Spleen (tissue), 11 donors: ENCODE data around the gene TESK1. TPM values are rescaled to one million over a fixed set of nuclear protein-coding genes. Genes with fewer than 3 reads are reported as not detected.
A peak's percentile ranks its signal among the peaks of the same experiment; 100 is the strongest.
"Not testable (repeated sequence)": the region's sequence is repeated elsewhere in the genome, so short reads cannot be mapped to it uniquely, and the experiment has no call there.

Experiments used
- DNase-seq: peaks from one replicate; pipeline ENCODE4 v3.0.0-alpha.2; 2020
- H3K27ac ChIP-seq, 8 donors: fragments of 200-600 bp; sonication (generic) in 7 of 8; 1 replicate in 4 of 8; 2 replicates in 4 of 8; pipeline versions ENCODE4 v1.5.0 to v1.8.0; 2016 to 2021; ENCODE audit warnings: inconsistent platforms in 4 of 8, mild to moderate bottlenecking in 4 of 8, moderate library complexity in 1 of 8
- H3K27me3 ChIP-seq, 7 donors: fragments of 200-600 bp; sonication (generic) in 6 of 7; replicated peaks in 1 of 7; 1 replicate in 4 of 7; 2 replicates in 3 of 7; pipeline versions ENCODE4 v1.5.0 to v1.8.0; 2016 to 2021; ENCODE audit warnings: inconsistent platforms in 3 of 7, mild to moderate bottlenecking in 1 of 7
- H3K36me3 ChIP-seq, 6 donors: fragments of 200-600 bp; sonication (generic) in 5 of 6; 1 replicate in 4 of 6; 2 replicates in 2 of 6; pipeline versions ENCODE4 v1.5.0 to v1.8.0; 2016 to 2021; ENCODE audit warnings: inconsistent platforms in 2 of 6
- H3K4me1 ChIP-seq, 6 donors: fragments of 200-600 bp; sonication (generic) in 5 of 6; 1 replicate in 3 of 6; 2 replicates in 3 of 6; pipeline versions ENCODE4 v1.5.0 to v1.8.0; 2016 to 2021; ENCODE audit warnings: inconsistent platforms in 3 of 6
- H3K4me3 ChIP-seq, 8 donors: fragments of 200-600 bp; sonication (generic) in 7 of 8; 1 replicate in 4 of 8; 2 replicates in 4 of 8; pipeline versions ENCODE4 v1.5.0 to v1.8.0; 2016 to 2021; ENCODE audit warnings: inconsistent platforms in 4 of 8, mild to moderate bottlenecking in 4 of 8, moderate library complexity in 2 of 8
- H3K9me3 ChIP-seq, 8 donors: fragments of 200-600 bp; sonication (generic) in 7 of 8; 1 replicate in 4 of 8; 2 replicates in 4 of 8; pipeline versions ENCODE4 v1.5.0 to v1.8.0; 2016 to 2021; ENCODE audit warnings: inconsistent platforms in 4 of 8
- POLR2A ChIP-seq, 3 donors: fragments of 450-650 bp; IDR thresholded peaks; one replicate each; pipeline ENCODE4 v1.5.1; 2017; ENCODE audit warnings: antibody characterized with exemption in 3 of 3, mild to moderate bottlenecking in 1 of 3
- POLR2AphosphoS5 ChIP-seq, 3 donors: sonication (generic); formaldehyde crosslinking; IDR thresholded peaks; one replicate each; pipeline ENCODE4 v1.5.1; 2017; ENCODE audit warnings: antibody characterized with exemption in 3 of 3
- WGBS, 5 donors: extraction: QIAGEN DNeasy Blood & Tissue Kit in 3 of 5; methylation state at CpG; one replicate each; pipeline versions ENCODE4 v1.1.5 to v1.1.7; 2013 to 2018; 5-methylcytosine and 5-hydroxymethylcytosine counted together
- intact Hi-C: fragments of 100-400 bp; cut with DNase I; formaldehyde crosslinking; loops from one replicate; pipeline ENCODE4 v1.15.0; 2023; ENCODE audit warnings: low total_unique reads
- polyA plus RNA-seq, 3 donors: library from polyadenylated mRNA; stranded (reverse); fragments of 200-250 nt; gene quantifications; one replicate each; pipeline ENCODE4 v1.2.1, GENCODE V29; 2013
- total RNA-seq, 7 donors: library from RNA; depleted of rRNA in 3 of 7; stranded (reverse); fragments of >200 nt in 3 of 7; fragmentation: NEBNext Ultra II Directional in 4 of 7; extraction: Animal tissue kit (Norgen Biotek cat#: 25700) in 4 of 7; gene quantifications; one replicate each; pipeline versions ENCODE4 v1.1.0 to v1.2.1, GENCODE V29; 2016 to 2021
- TF ChIP-seq, protein P1 (sequence below), 11 experiments: fragments of 200-600 bp in 7 of 11; fragments of 450-650 bp in 4 of 11; sonication (generic) in 4 of 11; IDR thresholded peaks in 8 of 11; conservative IDR thresholded peaks in 3 of 11; 1 replicate in 7 of 11; 2 replicates in 4 of 11; pipeline versions ENCODE4 v1.4.0 to v1.8.0; 2016 to 2021; ENCODE audit warnings: antibody characterized with exemption in 11 of 11, inconsistent platforms in 4 of 11, mild to moderate bottlenecking in 1 of 11
- donor health status: healthy with polysubstance abuse.
- donor health status: DM: no; HTN: no; CAD: no; lungs with moderate emphysema.
- donor health status: DM: no; HTN: no; CAD: no.
- donor health status: Bipolar disorder and iron deficiency.
- donor health status: healthy.
- donor health status: DM: no; HTN: no; CAD: no.
- donor health status: DM: yes; HTN: yes; CAD: no.

Gene TESK1
- total and polyA plus RNA-seq, 10 donors = 15.6 to 47.1 (median 31.6) TPM

DNA sequence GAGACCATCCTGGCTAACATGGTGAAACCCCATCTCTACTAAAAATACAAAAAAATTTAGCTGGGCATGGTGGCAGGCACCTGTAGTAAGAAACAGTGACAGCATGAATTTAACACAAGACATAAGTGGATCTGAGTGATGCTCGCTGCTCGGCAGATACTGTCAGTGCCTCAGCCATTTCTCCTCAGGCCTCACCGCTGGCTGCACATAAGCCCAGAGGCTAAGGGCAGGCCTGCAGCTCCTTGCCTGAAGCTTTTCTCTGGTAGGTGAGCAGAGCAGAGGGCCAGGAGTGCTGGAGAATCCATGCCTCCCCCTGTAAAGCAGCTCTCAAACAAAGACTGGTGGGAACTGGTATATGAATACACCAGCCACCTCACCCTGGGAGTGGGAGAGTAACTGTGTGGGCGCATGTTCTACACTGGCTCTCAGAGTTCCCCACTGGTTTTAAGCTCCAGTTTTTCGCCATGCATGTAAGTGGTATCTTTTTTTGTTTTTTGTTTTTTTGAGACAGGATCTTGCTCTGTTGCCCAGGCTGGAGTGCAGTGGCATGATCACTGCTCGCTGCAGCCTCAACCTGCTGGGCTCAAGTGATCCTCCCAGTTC is 23.4 kb downstream of the TESK1 start:
- 92 to 97% (median 94%) methylated on average over 6 of the region's 6 CpGs for WGBS, 5 donors
- Histone ChIP-seq H3K36me3 (no peaks in the 10 kb centered on the region), H3K9me3 (no peaks in the 10 kb centered on the region), H3K4me1 (peaks cover 0 to 9% (median 0%) of the 10 kb centered on the region in 6 donors), H3K4me3 (no peak overlapping the region), H3K27ac (no peak overlapping the region), H3K27me3 (no peaks in the 10 kb centered on the region)
- no peak for DNase-seq
- intact Hi-C loops = no loop called here
- no peak for TF ChIP-seq POLR2AphosphoS5 (IDR thresholded peaks at IDR 0.05)
- TF ChIP-seq, protein P1, sequence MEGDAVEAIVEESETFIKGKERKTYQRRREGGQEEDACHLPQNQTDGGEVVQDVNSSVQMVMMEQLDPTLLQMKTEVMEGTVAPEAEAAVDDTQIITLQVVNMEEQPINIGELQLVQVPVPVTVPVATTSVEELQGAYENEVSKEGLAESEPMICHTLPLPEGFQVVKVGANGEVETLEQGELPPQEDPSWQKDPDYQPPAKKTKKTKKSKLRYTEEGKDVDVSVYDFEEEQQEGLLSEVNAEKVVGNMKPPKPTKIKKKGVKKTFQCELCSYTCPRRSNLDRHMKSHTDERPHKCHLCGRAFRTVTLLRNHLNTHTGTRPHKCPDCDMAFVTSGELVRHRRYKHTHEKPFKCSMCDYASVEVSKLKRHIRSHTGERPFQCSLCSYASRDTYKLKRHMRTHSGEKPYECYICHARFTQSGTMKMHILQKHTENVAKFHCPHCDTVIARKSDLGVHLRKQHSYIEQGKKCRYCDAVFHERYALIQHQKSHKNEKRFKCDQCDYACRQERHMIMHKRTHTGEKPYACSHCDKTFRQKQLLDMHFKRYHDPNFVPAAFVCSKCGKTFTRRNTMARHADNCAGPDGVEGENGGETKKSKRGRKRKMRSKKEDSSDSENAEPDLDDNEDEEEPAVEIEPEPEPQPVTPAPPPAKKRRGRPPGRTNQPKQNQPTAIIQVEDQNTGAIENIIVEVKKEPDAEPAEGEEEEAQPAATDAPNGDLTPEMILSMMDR (IDR thresholded peaks at IDR 0.05 in 8 of 11, conservative IDR thresholded peaks at IDR 0.05 in 3 of 11) = no peak
- no peak for TF ChIP-seq POLR2A (IDR thresholded peaks at IDR 0.05)

DNA sequence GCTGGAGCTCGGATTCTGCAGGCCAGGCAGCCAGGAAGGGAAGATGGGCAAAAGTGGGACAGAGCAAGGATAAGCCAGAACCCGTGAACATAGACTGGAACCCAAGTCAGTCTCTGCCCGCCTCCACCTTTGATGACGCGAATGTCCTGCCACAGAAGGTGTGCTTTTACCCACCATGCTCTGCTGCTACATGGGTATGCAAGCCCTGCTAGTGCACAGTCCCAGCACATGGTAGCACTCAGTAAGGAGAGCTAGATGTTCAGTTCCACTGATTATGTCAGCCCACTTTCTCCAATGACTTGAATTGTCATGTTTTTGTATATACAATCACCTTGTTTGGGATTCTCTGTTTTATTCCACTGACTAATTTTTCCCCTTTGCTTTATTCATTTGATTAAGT is 24.5 kb downstream of the TESK1 start:
- H3K4me3 ChIP-seq = no peak overlapping the region
- no peaks in the 10 kb centered on the region for H3K9me3 ChIP-seq
- intact Hi-C loops = no loop called here
- no peak for TF ChIP-seq POLR2A (IDR thresholded peaks at IDR 0.05)
- no peak for DNase-seq
- peaks cover 0 to 20% (median 6%) of the 10 kb centered on the region in 6 donors for H3K4me1 ChIP-seq
- H3K27ac ChIP-seq = no peak overlapping the region
- no peaks in the 10 kb centered on the region for H3K36me3 ChIP-seq
- no peaks in the 10 kb centered on the region for H3K27me3 ChIP-seq
- 91 to 98% (median 93%) methylated on average over 5 of the region's 5 CpGs for WGBS, 5 donors

DNA sequence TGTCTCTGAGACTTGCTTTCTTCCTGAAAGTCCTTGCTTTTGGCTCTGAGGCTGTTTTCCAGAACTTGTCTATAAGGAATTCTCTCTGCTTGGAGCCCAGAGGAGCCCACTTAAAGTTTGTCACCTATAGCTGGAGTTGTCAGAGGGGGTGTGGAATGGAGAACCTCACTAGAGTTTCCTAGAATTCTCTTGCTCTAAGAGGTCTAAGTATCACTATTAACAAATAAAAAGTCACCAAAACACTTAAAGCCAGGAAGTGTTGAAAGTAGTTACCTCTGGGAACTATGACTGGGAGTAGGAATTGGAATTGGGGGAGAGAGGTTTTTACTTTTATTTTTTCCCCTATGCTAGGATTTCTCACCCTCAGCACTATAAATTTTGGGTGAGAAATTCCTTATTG is 30.7 kb downstream of the TESK1 start:
- Histone ChIP-seq H3K27ac (peak overlapping the region; percentile 11 to 95 (median 76)), H3K36me3 (peaks cover 0 to 4% (median 0%) of the 10 kb centered on the region in 6 donors), H3K4me3 (no peak overlapping the region), H3K27me3 (no peaks in the 10 kb centered on the region), H3K4me1 (peaks cover 28 to 74% (median 60%) of the 10 kb centered on the region in 6 donors), H3K9me3 (no peaks in the 10 kb centered on the region)
- TF ChIP-seq, protein P1 (IDR thresholded peaks at IDR 0.05 in 8 of 11, conservative IDR thresholded peaks at IDR 0.05 in 3 of 11) = no peak
- TF ChIP-seq POLR2A (IDR thresholded peaks at IDR 0.05) (no peak), POLR2AphosphoS5 (IDR thresholded peaks at IDR 0.05) (no peak)
- intact Hi-C loops = no loop called here
- DNase-seq = no peak

DNA sequence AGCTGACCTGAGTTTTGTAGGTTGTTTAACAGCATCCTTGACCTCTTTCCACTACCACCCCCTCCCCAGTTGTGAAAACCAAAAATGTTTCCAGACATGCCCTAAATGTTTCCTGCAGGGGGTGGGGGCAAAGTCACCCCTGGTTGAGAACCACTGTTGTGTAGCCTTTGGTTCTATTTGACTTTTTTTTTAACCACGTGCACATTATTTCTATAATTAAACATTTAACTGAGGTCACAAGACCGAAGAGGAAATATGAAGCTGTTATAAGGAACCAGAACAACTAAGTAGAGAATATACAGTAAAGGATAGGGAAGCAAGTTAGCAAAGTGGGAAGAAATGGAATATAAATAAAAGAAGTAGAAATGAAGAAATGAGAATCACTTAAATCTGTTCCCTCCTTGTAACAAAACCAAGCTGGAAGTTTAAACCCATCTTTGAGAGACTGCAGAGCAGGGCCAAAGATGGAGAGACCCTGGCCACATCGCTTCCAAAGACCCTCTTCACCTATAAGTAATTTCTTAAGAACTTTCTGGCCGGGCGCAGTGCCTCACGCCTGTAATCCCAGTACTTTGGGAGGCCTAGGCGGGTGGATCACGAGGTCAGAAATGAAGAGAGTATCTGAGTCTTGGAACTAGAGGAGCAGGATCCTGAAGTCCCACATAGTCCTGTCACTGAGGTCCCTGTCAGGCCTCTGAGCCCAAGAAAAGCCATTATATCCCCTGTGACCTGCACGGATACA is 31.2 kb downstream of the TESK1 start:
- WGBS, 5 donors = 64 to 77% (median 70%) methylated on average over 9 of the region's 9 CpGs
- no peak overlapping the region for H3K4me3 ChIP-seq
- intact Hi-C loops = no loop called here
- peaks cover 0 to 7% (median 0%) of the 10 kb centered on the region in 6 donors for H3K36me3 ChIP-seq
- H3K4me1 ChIP-seq = peaks cover 28 to 77% (median 64%) of the 10 kb centered on the region in 6 donors
- no peak for DNase-seq
- no peaks in the 10 kb centered on the region for H3K9me3 ChIP-seq
- H3K27ac ChIP-seq = peak overlapping the region; percentile 30 to 95 (median 76)
- H3K27me3 ChIP-seq = no peaks in the 10 kb centered on the region
- TF ChIP-seq, protein P1 (IDR thresholded peaks at IDR 0.05 in 8 of 11, conservative IDR thresholded peaks at IDR 0.05 in 3 of 11) = no peak
- TF ChIP-seq POLR2A (IDR thresholded peaks at IDR 0.05) (no peak), POLR2AphosphoS5 (IDR thresholded peaks at IDR 0.05) (peak in 1 of 3 donors; percentile 26)

DNA sequence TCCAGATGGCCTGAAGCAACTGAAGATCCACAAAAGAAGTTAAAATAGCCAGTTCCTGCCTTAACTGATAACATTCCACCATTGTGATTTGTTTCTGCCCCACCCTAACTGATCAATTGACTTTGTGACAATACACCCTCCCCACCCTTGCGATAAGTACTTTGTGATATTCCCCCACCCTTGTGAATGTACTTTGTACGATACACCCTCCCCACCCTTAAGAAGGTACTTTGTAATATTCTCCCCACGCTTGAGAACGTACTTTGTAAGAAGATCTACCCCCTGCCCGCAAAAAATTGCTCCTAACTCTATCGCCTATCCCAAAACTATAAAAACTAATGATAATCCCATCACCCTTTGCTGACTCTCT is 31.8 kb downstream of the TESK1 start:
- 81 to 100% (median 98%) methylated on average over 6 of the region's 6 CpGs for WGBS, 5 donors
- H3K9me3 ChIP-seq, H3K4me3 ChIP-seq, H3K36me3 ChIP-seq, intact Hi-C loops, DNase-seq, H3K27me3 ChIP-seq: not testable (repeated sequence)
- Histone ChIP-seq H3K27ac (peak overlapping the region; percentile 30 to 95 (median 76)), H3K4me1 (peaks cover 28 to 83% (median 70%) of the 10 kb centered on the region in 6 donors)

DNA sequence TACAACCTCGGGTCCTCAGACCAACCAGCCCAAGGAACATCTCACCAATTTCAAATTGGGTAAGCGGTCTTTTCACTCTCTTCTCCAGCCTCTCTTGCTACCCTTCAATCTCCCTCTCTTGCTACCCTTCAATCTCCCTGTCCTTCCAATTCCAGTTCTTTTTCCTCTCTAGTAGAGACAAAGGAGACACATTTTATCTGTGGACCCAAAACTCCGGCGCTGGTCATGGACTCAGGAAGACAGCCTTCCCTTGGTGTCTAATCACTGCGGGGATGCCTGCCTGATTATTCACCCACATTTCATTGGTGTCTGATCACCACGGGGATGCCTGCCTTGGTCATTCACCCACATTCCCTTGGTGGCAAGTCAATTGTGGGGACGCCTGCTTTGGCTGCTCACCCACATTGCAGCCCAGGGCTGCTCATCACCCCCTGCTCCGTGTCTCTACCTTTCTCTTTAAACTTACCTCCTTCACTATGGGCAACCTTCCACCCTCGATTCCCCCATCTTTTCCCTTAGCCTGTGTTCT is 32.4 kb downstream of the TESK1 start:
- H3K9me3 ChIP-seq, H3K36me3 ChIP-seq, H3K27me3 ChIP-seq, intact Hi-C loops, H3K4me3 ChIP-seq, DNase-seq: not testable (repeated sequence)
- Histone ChIP-seq H3K27ac (peak overlapping the region in 6 of 8 donors; percentile 35 to 95 (median 78)), H3K4me1 (peaks cover 28 to 89% (median 72%) of the 10 kb centered on the region in 6 donors)
- WGBS, 5 donors = 88 to 94% (median 91%) methylated on average over 9 of the region's 9 CpGs
